ENCODE measurements around the gene SLC13A4. TPM values are rescaled to one million over a fixed set of nuclear protein-coding genes. Genes with fewer than 3 reads are reported as not detected.

Gene SLC13A4
- total RNA-seq, 2 experiments from 2014 or later, result not detected

GRCh38 chr7:135726911-135727673 lies 894 bp downstream of the SLC13A4 start:
- Histone ChIP-seq H3K9me2 (ENCODE audit: insufficient read depth, low read length) (no peaks in the 10 kb centered on the region), H4K20me1 (ENCODE audit: insufficient read depth, low read length) (no peaks in the 10 kb centered on the region), H2AFZ (ENCODE audit: low read length) (no peak overlapping the region), H3K4me3 (ENCODE audit: low read depth, low read length, poor library complexity, severe bottlenecking) (no peak overlapping the region), H3K4me2 (ENCODE audit: low read length) (no peak overlapping the region), H3K36me3 (ENCODE audit: insufficient read depth, low read length) (no peaks in the 10 kb centered on the region), H3K4me1 (ENCODE audit: insufficient read depth, low read length, poor library complexity, severe bottlenecking) (no peaks in the 10 kb centered on the region), H3K27ac (ENCODE audit: low read depth, low read length, poor library complexity, severe bottlenecking) (no peak overlapping the region), H3K79me2 (ENCODE audit: insufficient read depth, low read depth, low read length) (no peaks in the 10 kb centered on the region), H3K9me3 (ENCODE audit: low read length) (no peaks in the 10 kb centered on the region)
- TF ChIP-seq EZH2phosphoT487 (IDR thresholded peaks at IDR 0.05; ENCODE audit: borderline replicate concordance, low read depth, low read length) (no peak), CTCF (conservative IDR thresholded peaks at IDR 0.05; ENCODE audit: low read length) (no peak)
- CTCF ChIA-PET (ENCODE audit: unreplicated experiment), result no interaction called here
- DNase-seq (ENCODE audit: low spot score), result no peak
- POLR2A ChIA-PET, result interaction anchor here (0.6 to 1.3 kb wide), 2 partner anchors 13 to 246 kb away, joined by 3 to 5 read pairs; no protein-coding TSS in a partner anchor
- no TSS peak for BruUV-seq (replicated peaks)
- intact Hi-C loops (cut with micrococcal nuclease; ENCODE audit: unreplicated experiment), result no loop called here

GRCh38 chr7:135726276-135726788 lies 1.7 kb downstream of the SLC13A4 start:
- Histone ChIP-seq H3K4me2 (ENCODE audit: low read length) (no peak overlapping the region), H3K4me3 (ENCODE audit: low read depth, low read length, poor library complexity, severe bottlenecking) (no peak overlapping the region), H4K20me1 (ENCODE audit: insufficient read depth, low read length) (no peaks in the 10 kb centered on the region), H3K27ac (ENCODE audit: low read depth, low read length, poor library complexity, severe bottlenecking) (no peak overlapping the region), H3K36me3 (ENCODE audit: insufficient read depth, low read length) (no peaks in the 10 kb centered on the region), H3K9me2 (ENCODE audit: insufficient read depth, low read length) (no peaks in the 10 kb centered on the region), H3K79me2 (ENCODE audit: insufficient read depth, low read depth, low read length) (no peaks in the 10 kb centered on the region), H2AFZ (ENCODE audit: low read length) (no peak overlapping the region), H3K4me1 (ENCODE audit: insufficient read depth, low read length, poor library complexity, severe bottlenecking) (no peaks in the 10 kb centered on the region), H3K9me3 (ENCODE audit: low read length) (no peaks in the 10 kb centered on the region)
- BruUV-seq (replicated peaks), result no TSS peak
- POLR2A ChIA-PET, result interaction anchor here (1.0 to 1.3 kb wide), 2 partner anchors 14 to 25 kb away, joined by 4 to 5 read pairs; no protein-coding TSS in a partner anchor
- CTCF ChIA-PET (ENCODE audit: unreplicated experiment), result no interaction called here
- intact Hi-C loops (cut with micrococcal nuclease; ENCODE audit: unreplicated experiment), result no loop called here
- no peak for DNase-seq (ENCODE audit: low spot score)
- no peak for TF ChIP-seq CTCF (conservative IDR thresholded peaks at IDR 0.05; ENCODE audit: low read length)
- no peak for TF ChIP-seq EZH2phosphoT487 (IDR thresholded peaks at IDR 0.05; ENCODE audit: borderline replicate concordance, low read depth, low read length)

- intact Hi-C loops (cut with micrococcal nuclease; ENCODE audit: unreplicated experiment), result no loop called here
- Histone ChIP-seq H4K20me1 (ENCODE audit: insufficient read depth, low read length) (no peaks in the 10 kb centered on the region), H3K4me3 (ENCODE audit: low read depth, low read length, poor library complexity, severe bottlenecking) (no peak overlapping the region), H3K9me2 (ENCODE audit: insufficient read depth, low read length) (no peaks in the 10 kb centered on the region), H3K9me3 (ENCODE audit: low read length) (no peaks in the 10 kb centered on the region), H3K79me2 (ENCODE audit: insufficient read depth, low read depth, low read length) (no peaks in the 10 kb centered on the region), H3K4me2 (ENCODE audit: low read length) (no peak overlapping the region), H3K27ac (ENCODE audit: low read depth, low read length, poor library complexity, severe bottlenecking) (no peak overlapping the region), H3K36me3 (ENCODE audit: insufficient read depth, low read length) (no peaks in the 10 kb centered on the region), H3K4me1 (ENCODE audit: insufficient read depth, low read length, poor library complexity, severe bottlenecking) (no peaks in the 10 kb centered on the region), H2AFZ (ENCODE audit: low read length) (no peak overlapping the region)
- TF ChIP-seq CTCF (conservative IDR thresholded peaks at IDR 0.05; ENCODE audit: low read length) (no peak), EZH2phosphoT487 (IDR thresholded peaks at IDR 0.05; ENCODE audit: borderline replicate concordance, low read depth, low read length) (no peak)
- DNase-seq (ENCODE audit: low spot score), result no peak
- ChIA-PET POLR2A (no interaction called here), CTCF (ENCODE audit: unreplicated experiment) (no interaction called here)
- no TSS peak for BruUV-seq (replicated peaks)
These were observed 4.6 kb downstream of the SLC13A4 start for GRCh38 chr7:135723411-135723810.

All from OCI-LY7 (cell line).